Kidney (tissue), 14 donors: ENCODE measurements around the gene VWA8. TPM values are rescaled to one million over a fixed set of nuclear protein-coding genes. Genes with fewer than 3 reads are reported as not detected.

Experiments used
- DNase-seq, 5 donors: peaks; one replicate each; pipeline ENCODE4 v3.0.0-alpha.2; 2013 to 2020
- FAIRE-seq: peaks from 2 replicates; lab custom pipeline; 2012; peaks lifted over from hg19 to GRCh38; lab: Jason Lieb, UNC
- H3K27ac ChIP-seq, 2 donors: one replicate each; pipeline ENCODE4 v1.7.0; 2013; ENCODE audit warnings: low read depth in 2 of 2, low read length in 2 of 2, inconsistent platforms in 1 of 2
- H3K27me3 ChIP-seq: one replicate; pipeline ENCODE4 v1.7.1; 2013; ENCODE audit warnings: low read length, inconsistent platforms; ENCODE audit not compliant: control insufficient read depth, insufficient read depth
- H3K36me3 ChIP-seq, 3 donors: one replicate each; pipeline versions ENCODE4 v1.7.0 to v1.7.1; 2013; ENCODE audit warnings: low read length in 3 of 3, control low read depth in 1 of 3, inconsistent platforms in 1 of 3; ENCODE audit not compliant: insufficient read depth in 3 of 3, control insufficient read depth in 2 of 3
- H3K4me1 ChIP-seq, 3 donors: one replicate each; pipeline versions ENCODE4 v1.7.0 to v1.7.1; 2013; ENCODE audit warnings: low read length in 3 of 3, inconsistent platforms in 1 of 3, low read depth in 1 of 3; ENCODE audit not compliant: control insufficient read depth in 2 of 3, insufficient read depth in 2 of 3
- H3K4me3 ChIP-seq, 3 donors: one replicate each; pipeline versions ENCODE4 v1.7.0 to v1.8.1; 2013; ENCODE audit warnings: low read length in 3 of 3, control low read depth in 1 of 3, inconsistent platforms in 1 of 3
- H3K9ac ChIP-seq, 3 donors: one replicate each; pipeline versions ENCODE4 v1.7.0 to v1.7.1; 2013; ENCODE audit warnings: low read length in 3 of 3, control low read depth in 1 of 3, inconsistent platforms in 1 of 3
- H3K9me3 ChIP-seq, 3 donors: one replicate each; pipeline versions ENCODE4 v1.7.0 to v1.7.1; 2013; ENCODE audit warnings: low read length in 3 of 3, control low read depth in 1 of 3, inconsistent platforms in 1 of 3; ENCODE audit not compliant: control insufficient read depth in 2 of 3, insufficient read depth in 1 of 3
- intact Hi-C: fragments of 100-400 bp; cut with DNase I; formaldehyde crosslinking; loops from one replicate; pipeline ENCODE4 v1.11.1; 2022
- polyA plus RNA-seq: library from polyadenylated mRNA; stranded (reverse); fragments of 350-450 nt; fragmentation: Illumina TruSeq; extraction: RNeasy Lipid Tissue Mini Kit (QIAGEN cat#74804); gene quantifications from one replicate; pipeline ENCODE4 v1.2.3, GENCODE V29; 2014; ENCODE audit warnings: low read depth, low replicate concordance; ENCODE audit not compliant: insufficient read depth
- total RNA-seq: library from RNA; stranded (reverse); fragmentation: NEBNext Ultra II Directional; extraction: Animal tissue kit (Norgen Biotek cat#: 25700); gene quantifications from one replicate; pipeline ENCODE4 v1.2.1, GENCODE V29; 2021
- TF ChIP-seq, protein P1 (sequence below): IDR thresholded peaks from 3 replicates; pipeline ENCODE4 v1.5.1; 2012; ENCODE audit warnings: mild to moderate bottlenecking, moderate library complexity, borderline replicate concordance; ENCODE audit not compliant: insufficient read depth; ENCODE audit errors: extremely low read depth
- donor health status: control.
- donor health status: control.
- donor health status: control.
- donor health status: control.
- donor health status: control.
- donor health status: DM: yes; HTN: yes; CAD: no.
- donor health status: Normal renal cell carcinoma (clear cell type).

Gene VWA8
- total and polyA plus RNA-seq, 2 donors from 2014 or later: 6.4 to 21.3 TPM

DNA sequence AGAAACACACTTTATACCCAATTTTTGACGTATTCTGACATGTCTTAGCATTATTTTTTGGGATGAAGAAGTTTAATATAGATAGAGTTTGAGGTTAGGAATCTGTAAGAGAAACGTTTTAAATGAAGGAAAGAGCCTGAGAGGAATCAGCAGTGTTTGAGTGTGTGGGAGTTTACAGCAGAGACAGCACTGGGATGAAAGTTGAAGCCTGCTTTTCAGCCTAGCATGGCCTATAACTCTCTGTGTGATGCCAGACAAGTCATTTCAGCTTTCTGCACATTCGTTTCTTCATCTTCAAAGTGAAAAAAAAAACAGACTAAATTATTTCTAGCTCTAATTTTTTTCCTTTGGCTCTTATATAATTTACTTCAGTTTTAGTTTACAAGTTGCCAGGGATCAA, 326.5 kb downstream of the VWA8 start:
- intact Hi-C loops: no loop called here
- FAIRE-seq (no peak), DNase-seq (peak in 1 of 5 donors; percentile 43)
- no peaks in the 10 kb centered on the region for H3K27me3 ChIP-seq
- no peaks in the 10 kb centered on the region for H3K9me3 ChIP-seq
- H3K4me1 ChIP-seq: peaks cover 0 to 2% (median 0%) of the 10 kb centered on the region in 3 donors
- TF ChIP-seq, protein P1, sequence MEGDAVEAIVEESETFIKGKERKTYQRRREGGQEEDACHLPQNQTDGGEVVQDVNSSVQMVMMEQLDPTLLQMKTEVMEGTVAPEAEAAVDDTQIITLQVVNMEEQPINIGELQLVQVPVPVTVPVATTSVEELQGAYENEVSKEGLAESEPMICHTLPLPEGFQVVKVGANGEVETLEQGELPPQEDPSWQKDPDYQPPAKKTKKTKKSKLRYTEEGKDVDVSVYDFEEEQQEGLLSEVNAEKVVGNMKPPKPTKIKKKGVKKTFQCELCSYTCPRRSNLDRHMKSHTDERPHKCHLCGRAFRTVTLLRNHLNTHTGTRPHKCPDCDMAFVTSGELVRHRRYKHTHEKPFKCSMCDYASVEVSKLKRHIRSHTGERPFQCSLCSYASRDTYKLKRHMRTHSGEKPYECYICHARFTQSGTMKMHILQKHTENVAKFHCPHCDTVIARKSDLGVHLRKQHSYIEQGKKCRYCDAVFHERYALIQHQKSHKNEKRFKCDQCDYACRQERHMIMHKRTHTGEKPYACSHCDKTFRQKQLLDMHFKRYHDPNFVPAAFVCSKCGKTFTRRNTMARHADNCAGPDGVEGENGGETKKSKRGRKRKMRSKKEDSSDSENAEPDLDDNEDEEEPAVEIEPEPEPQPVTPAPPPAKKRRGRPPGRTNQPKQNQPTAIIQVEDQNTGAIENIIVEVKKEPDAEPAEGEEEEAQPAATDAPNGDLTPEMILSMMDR: no peak
- no peak overlapping the region for H3K4me3 ChIP-seq
- no peaks in the 10 kb centered on the region for H3K36me3 ChIP-seq
- no peak overlapping the region for H3K27ac ChIP-seq
- no peak overlapping the region for H3K9ac ChIP-seq

DNA sequence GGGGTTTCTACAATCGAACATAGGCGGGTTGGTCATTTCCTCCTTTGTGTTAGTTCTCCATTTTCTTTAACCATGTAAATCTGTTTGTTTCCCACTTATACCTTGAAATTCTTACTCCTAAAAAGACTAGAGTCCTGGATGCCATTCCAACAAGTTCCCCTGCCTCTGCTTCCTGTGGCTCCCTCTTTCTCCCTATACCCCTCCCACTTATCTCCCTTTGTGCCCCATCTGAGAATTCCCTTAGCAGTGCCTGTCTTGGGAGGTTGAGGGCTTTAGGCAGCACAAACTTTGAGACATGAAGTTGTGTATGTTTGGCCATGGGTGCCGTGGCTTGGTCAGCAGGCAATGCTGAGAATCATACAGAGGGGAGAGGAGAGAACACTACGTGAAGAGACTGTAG, 327.1 kb downstream of the VWA8 start:
- Histone ChIP-seq H3K9ac (no peak overlapping the region), H3K27me3 (no peaks in the 10 kb centered on the region), H3K4me1 (no peaks in the 10 kb centered on the region), H3K36me3 (no peaks in the 10 kb centered on the region), H3K9me3 (no peaks in the 10 kb centered on the region), H3K4me3 (no peak overlapping the region), H3K27ac (no peak overlapping the region)
- intact Hi-C loops: no loop called here
- no peak for FAIRE-seq
- TF ChIP-seq, protein P1: no peak
- no peak for DNase-seq

DNA sequence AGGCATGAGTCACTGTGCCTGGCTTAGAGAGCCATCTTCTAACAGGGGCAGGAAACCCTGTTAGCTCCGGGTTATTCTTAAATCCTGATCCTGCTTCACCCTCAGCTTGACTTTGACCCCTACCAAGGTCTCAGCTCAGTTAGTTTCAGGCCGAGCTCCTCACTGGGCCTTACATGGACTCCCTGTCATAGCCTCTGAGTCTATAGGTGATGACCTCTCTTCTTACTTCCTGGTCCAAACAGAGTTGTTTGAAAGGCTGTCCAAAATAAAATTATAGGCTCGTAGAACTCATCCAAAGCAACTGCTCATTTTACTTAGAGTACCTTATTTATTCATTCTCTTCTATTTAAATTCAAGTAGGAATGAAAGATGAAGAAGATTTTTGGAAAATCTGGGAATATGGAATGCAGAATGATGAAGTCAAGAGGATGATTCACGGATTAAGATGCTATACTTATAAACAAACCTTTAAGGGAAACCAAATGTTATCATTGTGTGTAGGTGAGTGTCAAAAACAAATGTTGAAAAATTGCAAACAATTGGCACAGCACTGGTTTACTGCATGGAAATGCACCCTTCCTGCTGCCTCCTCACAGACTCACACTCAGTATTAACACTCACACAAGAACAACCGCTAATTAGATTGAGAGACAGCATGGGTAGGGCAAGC, 329.5 kb downstream of the VWA8 start:
- Histone ChIP-seq H3K9ac (no peak overlapping the region), H3K9me3 (no peaks in the 10 kb centered on the region), H3K27me3 (no peaks in the 10 kb centered on the region), H3K4me3 (no peak overlapping the region), H3K4me1 (no peaks in the 10 kb centered on the region), H3K27ac (no peak overlapping the region), H3K36me3 (no peaks in the 10 kb centered on the region)
- TF ChIP-seq, protein P1: no peak
- FAIRE-seq (no peak), DNase-seq (no peak)
- intact Hi-C loops: no loop called here
